Stimulated activated CD8-positive, alpha-beta memory T cell treated with anti-CD3 and anti-CD28 coated beads, Interleukin-7, amount 100 ng/mL, for 48 hours (primary cell): Measurements from ENCODE around the gene BEND6.
A peak's percentile ranks its signal among the peaks of the same experiment; 100 is the strongest.

Source experiments
- DNase-seq, 2 donors: peaks; one replicate each; pipeline ENCODE4 v3.0.0-alpha.2; 2020; ENCODE audit warnings: low read depth in 1 of 2; ENCODE audit errors: extremely low read depth in 1 of 2

BEND6 gene

GRCh38 chr6:56954403-56955170 lies at the start of gene BEND6:
TSS of gene BEND6 (plus strand) at chr6:56955107. CDS start at chr6:56981811, 26,704 bp downstream.
- no peak for DNase-seq

GRCh38 chr6:56905378-56905777 lies 49.5 kb upstream of the BEND6 start:
- DNase-seq, result no peak

GRCh38 chr6:56906752-56907151 lies 48.2 kb upstream of the BEND6 start:
- DNase-seq, result no peak

GRCh38 chr6:56909115-56909907 lies 45.6 kb upstream of the BEND6 start:
- DNase-seq, result no peak

GRCh38 chr6:56911847-56912246 lies 43.1 kb upstream of the BEND6 start:
- no peak for DNase-seq

GRCh38 chr6:56913285-56914074 lies 41.4 kb upstream of the BEND6 start:
- no peak for DNase-seq

- DNase-seq, result no peak
Measured at GRCh38 chr6:56914798-56915658, 39.9 kb upstream of the BEND6 start.

GRCh38 chr6:56915832-56916231 lies 39.1 kb upstream of the BEND6 start:
- no peak for DNase-seq

- DNase-seq, result no peak
Measured at GRCh38 chr6:56916849-56917551, 37.9 kb upstream of the BEND6 start.

- DNase-seq, result no peak
Measured at GRCh38 chr6:56922645-56923044, 32.3 kb upstream of the BEND6 start.

GRCh38 chr6:56923565-56923964 lies 31.3 kb upstream of the BEND6 start:
- DNase-seq, result no peak

GRCh38 chr6:56927538-56928453 lies 27.1 kb upstream of the BEND6 start:
- no peak for DNase-seq

- no peak for DNase-seq
Measured at GRCh38 chr6:56930846-56931245, 24.1 kb upstream of the BEND6 start.

GRCh38 chr6:56932910-56933477 lies 21.9 kb upstream of the BEND6 start:
- no peak for DNase-seq

- DNase-seq, result no peak
Measured at GRCh38 chr6:56933650-56934049, 21.3 kb upstream of the BEND6 start.

GRCh38 chr6:56934876-56935275 lies 20.0 kb upstream of the BEND6 start:
- DNase-seq, result no peak

GRCh38 chr6:56936466-56936865 lies 18.4 kb upstream of the BEND6 start:
- no peak for DNase-seq

GRCh38 chr6:56938649-56939191 lies 16.2 kb upstream of the BEND6 start:
- peak in 1 of 2 donors; percentile 40 for DNase-seq
